Activated CD4-positive, CD25-positive, alpha-beta regulatory T cell treated with anti-CD3 and anti-CD28 coated beads, Interleukin-2, amount 50 U/mL, for 24 hours (primary cell): ENCODE data around the gene RGS6.

ENCODE experiments used
- ATAC-seq, 2 donors: fragments of 150-1000 bp; cut with Tn5 transposase; one replicate each; pipeline ENCODE4 v1.10.0; 2021; ENCODE audit warnings: mild to moderate bottlenecking in 1 of 2, moderate library complexity in 1 of 2

Gene RGS6

DNA sequence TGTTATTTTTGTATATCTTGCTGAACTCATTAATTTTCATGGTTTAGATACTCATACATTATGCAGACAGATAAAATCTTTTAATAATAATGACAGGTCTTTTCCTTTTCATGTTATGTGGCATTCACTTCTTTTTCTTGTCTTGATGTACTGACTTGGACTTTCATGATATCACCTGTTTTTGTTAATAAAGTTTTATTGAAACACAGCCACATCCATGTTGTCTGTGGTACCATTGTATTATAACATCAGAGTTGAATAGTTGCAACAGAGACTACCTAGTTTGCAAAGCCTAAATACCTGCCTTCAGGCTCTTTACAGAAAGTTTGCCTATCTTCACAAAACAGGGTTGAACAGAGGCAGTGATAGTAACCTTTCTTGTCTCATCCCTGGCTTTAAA lies 85.1 kb downstream of the RGS6 start:
- ATAC-seq, result no peak

DNA sequence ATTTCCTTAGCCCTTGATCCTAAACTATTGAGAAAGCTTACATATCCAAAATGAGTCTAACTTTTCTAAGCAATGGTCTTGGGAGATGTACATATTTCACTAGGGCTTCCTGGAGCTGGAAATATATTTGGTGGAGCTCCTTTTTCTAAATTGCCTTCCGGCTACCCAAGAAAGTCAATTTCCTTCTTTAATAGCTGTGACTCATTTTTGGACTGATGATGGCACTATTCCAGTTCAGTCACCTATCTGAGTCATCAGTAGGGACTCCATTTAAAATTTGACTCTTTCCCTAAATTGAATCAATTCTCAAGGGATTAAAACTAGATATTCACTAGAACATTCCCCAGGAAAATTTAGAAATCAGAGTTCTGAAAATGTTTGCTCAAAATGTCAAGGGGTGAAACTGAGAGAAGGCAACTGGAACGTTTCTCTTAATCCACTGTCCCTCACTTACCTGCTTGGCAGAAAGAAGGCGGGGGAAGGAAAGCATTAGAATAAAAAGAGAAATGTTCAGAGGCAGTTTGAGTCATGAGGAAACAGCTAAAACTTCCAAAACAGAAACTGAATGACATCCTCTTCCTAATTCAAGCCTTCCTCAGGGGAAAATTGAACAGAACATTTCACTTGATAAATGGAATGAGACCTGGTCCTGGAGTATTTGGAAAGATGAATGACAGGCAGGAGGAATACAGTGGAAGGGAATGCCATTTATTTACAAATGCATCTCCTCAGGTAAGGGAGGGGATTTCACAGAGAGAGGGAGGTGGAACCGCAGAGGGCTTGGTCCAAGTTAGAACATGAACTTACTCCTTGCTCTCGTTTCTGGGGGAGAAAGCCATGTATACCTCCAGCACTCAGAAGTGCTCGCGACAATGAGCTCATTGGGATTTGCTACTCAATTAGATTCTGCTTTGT lies 91.2 kb downstream of the RGS6 start:
- ATAC-seq, result no peak

DNA sequence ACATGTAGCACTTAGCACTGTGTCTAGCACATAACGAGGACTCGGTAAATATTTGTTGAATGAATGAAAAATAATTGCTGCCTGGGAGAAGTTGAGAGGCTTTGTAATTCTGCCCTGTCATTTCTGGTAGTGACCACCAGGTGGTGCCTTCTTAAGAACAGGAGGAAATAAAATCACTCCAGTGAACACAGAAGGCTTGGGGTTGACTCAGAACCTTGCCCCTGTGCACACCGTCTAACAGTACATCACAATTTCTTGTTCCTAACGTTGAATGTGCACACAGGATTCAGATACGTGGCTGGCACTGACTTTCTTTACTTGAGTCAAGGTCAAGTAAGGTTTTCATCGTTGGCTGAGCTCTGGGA lies 91.8 kb downstream of the RGS6 start:
- peak; percentile 80 to 82 for ATAC-seq

DNA sequence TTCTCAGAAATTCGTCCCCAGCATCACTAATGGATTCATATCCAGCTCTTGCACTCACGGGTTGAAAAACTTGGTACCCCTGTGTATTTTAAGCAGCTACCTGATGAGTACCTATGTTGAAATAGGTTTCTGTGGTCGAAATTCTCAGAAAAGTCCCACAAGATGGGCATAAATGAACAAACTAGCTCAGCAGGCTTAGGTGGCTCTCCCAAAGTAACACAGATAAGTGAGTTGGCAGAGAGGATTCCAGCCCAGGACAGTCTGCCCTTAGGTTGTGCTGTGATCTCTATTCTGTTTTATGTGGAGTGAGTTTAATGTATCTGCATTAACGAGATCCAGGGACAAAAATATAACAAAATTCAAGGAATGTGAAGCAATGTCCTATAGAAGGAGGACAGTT lies 92.3 kb downstream of the RGS6 start:
- ATAC-seq, result peak in 1 of 2 donors; percentile 42

DNA sequence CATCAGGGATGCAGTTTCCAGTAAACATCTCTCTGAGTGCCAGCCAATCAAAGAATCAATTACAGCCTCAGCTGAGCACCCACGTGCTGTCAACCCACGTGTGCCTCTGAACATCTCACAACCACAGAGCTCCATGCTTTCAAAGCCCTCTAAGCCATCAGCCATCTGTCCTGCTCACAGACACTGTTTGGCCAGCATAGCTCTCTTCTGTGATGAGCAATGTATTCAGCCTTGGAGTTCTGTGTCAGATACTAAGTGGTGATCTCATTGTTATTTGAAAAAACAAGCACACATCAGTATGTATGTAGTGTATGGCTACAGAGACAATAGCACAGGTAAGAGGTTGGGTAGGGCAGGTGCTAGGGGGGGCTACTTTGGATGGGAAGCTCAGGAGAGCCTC lies 94.3 kb downstream of the RGS6 start:
- no peak for ATAC-seq

- ATAC-seq, result no peak
Measured at GRCh38 chr14:72027061-72027460, 94.8 kb downstream of the RGS6 start.

DNA sequence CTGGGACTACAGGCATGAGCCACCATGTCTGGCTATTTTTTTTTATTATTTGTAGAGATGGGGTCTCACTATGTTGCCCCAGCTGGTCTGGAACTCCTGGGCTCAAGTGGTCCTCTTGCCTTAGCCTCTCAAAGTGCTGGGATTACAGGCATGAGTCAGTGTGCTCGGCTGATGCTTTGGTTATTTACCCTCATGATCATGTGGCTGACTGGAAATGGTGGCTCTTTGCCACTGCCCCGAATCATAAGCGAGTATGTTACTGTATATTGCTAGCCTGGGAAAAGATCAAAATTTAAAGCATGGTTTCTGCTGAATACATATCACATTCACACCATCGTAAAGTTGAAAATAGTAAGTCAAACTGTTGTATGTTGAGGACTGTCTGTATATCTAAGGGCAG lies 101.1 kb downstream of the RGS6 start:
- ATAC-seq, result no peak

- ATAC-seq, result no peak
Measured at GRCh38 chr14:72040528-72040927, 108.3 kb downstream of the RGS6 start.

- no peak for ATAC-seq
Measured at GRCh38 chr14:72045271-72045670, 113.0 kb downstream of the RGS6 start.

- no peak for ATAC-seq
Measured at GRCh38 chr14:72045885-72046284, 113.7 kb downstream of the RGS6 start.

GRCh38 chr14:72049462-72049861 lies 117.2 kb downstream of the RGS6 start:
- peak; percentile 92 to 95 for ATAC-seq

GRCh38 chr14:72052356-72052755 lies 120.1 kb downstream of the RGS6 start:
- no peak for ATAC-seq

DNA sequence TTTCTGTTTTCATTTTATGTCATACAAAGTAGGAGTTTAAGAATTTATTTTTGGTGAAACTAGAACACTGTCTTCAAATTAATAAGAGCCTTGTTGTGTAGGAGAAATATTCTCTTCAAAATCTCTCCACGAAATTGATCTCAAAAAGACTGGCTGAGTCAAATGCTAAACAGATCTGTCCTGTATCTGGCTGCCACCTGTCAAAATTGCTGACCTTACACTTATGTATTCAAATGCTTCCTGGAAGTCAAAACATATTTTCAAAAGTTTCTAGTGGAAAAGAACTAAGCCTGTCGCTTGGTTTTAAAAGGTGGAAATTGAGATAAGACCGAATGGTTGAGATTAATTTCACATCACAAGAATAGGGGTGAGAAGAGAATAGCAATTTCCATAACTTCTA lies 121.4 kb downstream of the RGS6 start:
- no peak for ATAC-seq

- no peak for ATAC-seq
Measured at GRCh38 chr14:72054911-72055310, 122.7 kb downstream of the RGS6 start.

- no peak for ATAC-seq
Measured at GRCh38 chr14:72057701-72058285, 125.6 kb downstream of the RGS6 start.

- no peak for ATAC-seq
Measured at GRCh38 chr14:72060460-72060859, 128.2 kb downstream of the RGS6 start.

GRCh38 chr14:72060917-72061316 lies 128.7 kb downstream of the RGS6 start:
- no peak for ATAC-seq

DNA sequence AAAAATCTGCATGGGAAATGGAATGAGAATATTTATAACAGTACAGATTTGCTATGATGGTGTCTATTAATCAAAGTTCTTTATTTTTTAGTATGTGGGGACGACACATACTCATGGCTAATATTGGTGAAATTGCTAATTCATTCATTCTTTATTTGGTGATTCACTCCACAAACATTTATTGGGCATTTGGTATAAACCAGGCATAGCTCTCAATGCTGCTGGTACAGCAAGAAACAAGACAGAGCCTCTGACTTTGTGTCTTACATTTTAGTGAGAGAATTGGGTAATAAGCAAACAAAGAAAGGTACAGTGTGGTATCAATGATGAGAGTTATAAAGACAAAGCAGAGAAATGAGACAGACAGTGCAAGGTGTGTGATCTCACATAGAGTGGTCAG lies 129.5 kb downstream of the RGS6 start:
- no peak for ATAC-seq

DNA sequence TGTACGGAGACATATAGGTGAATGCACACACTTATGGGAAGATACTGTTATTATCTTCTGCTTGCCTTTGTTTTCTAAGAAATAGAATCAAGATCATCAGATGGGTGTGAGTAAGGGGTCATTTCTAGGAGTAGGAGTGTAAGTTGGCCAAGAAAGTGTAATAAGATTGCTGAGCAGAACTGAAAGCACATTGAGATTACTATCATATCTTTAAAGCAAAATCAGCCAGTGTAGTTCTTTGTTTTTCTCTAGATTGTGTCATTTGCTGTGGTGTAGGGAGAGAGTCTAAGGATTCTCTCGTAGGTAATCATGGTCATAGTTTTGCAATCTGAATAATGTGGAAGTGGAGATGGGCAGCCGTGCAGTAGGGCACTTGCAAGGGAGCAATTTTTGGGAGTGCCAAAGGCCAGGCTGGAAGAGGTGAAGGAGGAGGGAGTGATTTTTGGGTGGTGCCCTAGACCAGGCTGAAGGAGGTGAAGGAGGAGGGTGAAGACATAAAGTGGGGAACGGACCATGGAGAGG lies 131.6 kb downstream of the RGS6 start:
- peak in 1 of 2 donors; percentile 17 for ATAC-seq

DNA sequence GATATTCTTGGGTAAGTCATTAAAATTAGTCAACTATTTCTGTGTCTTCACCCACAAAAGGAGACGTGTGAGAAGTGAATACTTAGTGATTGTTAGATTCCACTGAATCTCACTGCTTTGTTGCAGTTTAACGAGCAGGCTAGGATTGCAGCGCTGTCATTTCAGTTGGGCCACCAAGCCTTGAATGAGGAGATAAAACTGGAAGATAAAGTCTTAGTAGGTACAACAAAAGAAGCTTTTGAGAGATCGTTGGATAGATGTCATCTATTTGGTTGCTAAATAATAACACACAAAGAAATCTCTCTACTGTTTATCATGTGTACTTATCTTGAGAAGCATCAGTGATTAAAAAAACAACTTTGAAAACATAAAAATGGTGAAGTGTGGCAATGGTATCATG lies 132.3 kb downstream of the RGS6 start:
- no peak for ATAC-seq

GRCh38 chr14:72070458-72070857 lies 138.2 kb downstream of the RGS6 start:
- ATAC-seq, result no peak

DNA sequence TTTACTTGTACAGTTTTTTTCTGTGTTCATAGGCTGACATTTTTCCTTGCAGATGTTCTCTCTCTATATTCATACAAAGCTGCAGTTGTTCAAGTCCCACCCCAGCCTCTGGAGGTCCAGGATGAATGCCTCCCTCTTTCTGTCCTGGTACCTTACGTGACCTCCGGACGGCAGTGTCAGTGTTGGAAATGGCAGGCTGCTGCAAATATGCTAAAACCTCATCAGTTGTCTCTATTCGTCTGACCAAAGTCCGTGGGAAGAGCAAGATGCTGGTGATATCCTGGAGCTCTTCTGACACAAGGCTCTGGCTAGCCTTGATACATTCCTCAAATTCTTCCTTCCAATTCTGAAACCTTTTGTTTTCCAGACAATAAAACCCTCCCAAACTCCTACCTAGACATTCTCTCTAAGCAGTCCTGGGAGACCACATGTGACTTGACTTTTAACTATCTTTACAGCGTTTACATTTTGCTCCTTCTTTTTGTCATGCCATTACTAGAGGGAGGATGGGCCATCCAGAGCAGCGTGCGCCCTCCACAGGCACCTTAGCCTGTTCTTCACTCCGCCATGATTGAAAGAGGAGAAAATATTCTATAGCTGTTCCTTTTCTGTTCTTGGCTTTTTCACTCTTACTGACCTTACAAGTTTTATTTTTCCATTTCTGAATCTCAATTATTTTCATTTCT lies 143.6 kb downstream of the RGS6 start:
- ATAC-seq, result no peak

DNA sequence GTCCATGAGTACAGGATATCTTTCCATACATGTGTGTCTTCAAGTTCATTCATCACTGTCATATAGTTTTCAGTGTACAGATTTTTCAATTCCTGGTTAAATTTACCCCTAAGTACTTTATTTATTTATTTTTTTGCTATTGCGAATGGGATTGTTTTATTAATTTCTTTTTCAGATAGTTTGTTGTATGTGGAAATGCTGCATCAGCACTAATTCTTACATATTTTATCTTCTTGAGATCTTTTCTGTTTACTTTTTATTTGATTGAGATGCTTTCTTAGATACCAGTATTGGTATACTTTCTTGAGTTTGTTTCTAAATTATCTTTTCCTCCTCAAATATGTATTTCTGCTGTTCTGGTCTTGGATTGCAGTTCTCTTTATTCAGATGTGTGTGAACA lies 148.9 kb downstream of the RGS6 start:
- no peak for ATAC-seq

DNA sequence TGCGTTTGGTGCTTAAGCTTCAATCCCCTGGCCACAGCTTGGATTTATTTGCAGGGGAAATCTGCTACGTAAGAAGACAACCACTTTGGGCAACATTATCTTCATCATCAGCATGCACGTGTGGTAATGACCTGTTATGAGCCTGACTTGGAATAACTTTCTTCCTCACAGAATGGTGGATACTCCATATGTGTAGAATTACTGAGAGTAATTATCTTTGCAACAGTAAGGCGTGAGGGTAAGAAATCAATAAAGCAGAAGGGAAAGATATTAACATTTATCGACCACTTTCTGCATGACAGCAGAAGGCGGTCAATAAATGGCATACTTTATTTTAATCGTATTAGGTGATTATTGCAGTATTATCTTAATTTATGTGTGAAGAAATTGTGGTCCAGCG lies 152.7 kb downstream of the RGS6 start:
- no peak for ATAC-seq
